8988T (cell line): Measurements from ENCODE around the gene SPINT4.
"Not testable (repeated sequence)": the region's sequence is repeated elsewhere in the genome, so short reads cannot be mapped to it uniquely, and the experiment has no call there.

Experiments
- DNase-seq: peaks from one replicate; pipeline ENCODE4 v3.0.0; 2011

SPINT4 gene

DNA sequence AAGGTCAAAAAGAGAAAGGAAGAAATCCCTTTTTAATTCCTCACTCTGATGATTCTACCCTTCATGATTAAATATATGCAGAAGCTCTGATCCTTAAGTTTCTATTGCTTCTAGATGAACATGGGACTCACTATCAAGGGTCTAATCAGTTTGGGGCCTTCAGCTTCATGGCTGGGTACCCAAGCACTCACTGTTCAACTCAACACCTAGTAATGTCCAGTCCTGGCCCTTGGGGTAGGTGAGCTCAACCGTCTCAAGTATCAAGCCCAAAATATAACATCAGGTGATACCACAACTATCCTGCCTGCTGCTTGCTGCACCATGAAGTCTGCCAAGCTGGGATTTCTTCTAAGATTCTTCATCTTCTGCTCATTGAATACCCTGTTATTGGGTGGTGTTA lies at the start of gene SPINT4:
TSS of gene SPINT4 (plus strand) at position 301 of the 400 bp plus-strand sequence. CDS start at position 322, 21 bp downstream.
- no peak for DNase-seq

DNA sequence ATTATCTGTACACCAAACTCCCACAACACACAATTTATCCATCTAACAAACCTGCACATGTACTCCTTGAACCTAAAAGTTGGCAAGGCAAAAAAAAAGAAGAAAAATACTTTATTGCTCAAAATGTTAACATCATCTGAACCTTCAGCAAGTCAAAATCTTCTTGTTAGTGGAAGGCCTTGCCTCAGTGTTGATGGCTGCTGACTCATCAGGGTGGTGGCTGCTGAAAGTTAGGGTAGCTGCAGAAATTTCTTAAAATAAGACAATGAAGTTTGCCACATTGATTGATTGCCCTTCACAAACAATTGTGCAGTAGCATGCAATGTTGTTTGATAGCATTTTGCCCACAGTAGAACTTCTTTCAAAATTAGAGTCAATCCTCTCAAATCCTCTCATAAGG lies 49.4 kb upstream of the SPINT4 start:
- DNase-seq = no peak

DNA sequence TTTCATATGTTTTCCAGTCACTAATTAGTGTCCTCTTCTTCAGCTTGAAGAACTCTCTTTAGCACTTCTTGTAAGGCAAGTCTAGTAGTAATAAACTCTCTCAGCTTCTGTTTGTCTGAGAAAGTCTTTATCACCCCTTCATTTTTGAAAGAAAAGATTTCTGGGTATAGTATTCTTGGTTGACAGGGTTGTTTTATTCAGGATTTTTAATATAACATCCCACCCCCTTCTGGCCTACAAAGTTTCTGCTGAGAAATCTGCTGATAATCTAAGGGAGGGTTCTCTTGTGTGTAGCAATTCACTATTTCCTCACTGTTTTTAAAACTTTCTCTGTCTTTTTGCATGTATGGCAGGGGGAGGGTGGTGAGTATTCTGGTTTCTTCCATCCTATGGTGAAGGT lies 42.5 kb upstream of the SPINT4 start:
- DNase-seq = no peak

DNA sequence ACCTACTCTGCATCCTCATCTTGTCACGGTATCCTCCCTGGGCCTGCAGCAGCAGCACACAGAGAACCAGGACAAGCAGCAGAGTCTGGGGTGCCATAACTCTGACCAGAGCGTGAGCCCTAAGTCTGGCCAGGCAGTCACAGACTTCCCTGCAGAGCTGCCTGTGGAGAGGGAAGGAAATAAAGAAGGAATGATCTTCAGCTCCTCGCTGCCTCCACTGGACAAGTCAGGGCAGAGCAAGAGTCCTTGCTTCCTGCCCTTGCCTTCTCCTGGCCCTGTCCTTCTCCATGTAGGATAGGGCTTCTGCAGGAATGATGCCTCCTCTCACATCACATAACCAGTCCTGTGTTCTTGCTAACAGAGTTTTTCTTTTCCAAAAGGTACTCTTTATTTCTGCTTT lies 36.3 kb upstream of the SPINT4 start:
- no peak for DNase-seq

DNA sequence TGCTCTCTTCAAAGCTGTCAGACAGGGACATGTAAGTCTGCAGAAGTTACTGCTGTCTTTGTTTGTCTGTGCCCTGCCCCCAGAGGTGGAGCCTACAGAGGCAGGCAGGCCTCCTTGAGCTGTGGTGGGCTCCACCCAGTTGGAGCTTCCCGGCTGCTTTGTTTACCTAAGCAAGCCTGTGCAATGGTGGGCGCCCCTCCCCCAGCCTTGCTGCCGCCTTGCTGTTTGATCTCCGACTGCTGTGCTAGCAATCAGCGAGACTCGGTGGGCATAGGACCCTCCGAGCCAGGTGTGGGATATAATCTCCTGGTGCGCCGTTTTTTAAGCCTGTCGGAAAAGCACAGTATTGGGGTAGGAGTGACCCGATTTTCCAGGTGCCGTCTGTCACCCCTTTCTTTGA lies 28.8 kb upstream of the SPINT4 start:
- DNase-seq = not testable (repeated sequence)

DNA sequence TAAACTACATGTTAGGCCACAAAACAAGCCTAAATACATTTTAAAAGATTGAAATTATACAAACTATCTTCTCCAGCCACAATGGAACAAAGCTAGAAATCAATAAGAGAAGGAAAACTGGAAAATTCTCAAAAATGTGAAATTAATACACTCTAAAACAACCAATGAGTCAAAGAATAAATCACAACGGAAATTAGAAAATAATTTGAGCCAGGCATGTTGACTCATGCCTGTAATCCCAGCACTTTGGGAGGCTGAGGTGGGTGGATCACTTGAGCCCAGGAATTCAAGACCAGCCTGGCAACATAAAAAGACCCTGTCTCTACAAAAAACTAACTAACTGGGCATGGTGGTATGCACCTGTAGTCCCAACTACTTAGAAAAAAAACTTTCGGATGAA lies 26.7 kb upstream of the SPINT4 start:
- no peak for DNase-seq

DNA sequence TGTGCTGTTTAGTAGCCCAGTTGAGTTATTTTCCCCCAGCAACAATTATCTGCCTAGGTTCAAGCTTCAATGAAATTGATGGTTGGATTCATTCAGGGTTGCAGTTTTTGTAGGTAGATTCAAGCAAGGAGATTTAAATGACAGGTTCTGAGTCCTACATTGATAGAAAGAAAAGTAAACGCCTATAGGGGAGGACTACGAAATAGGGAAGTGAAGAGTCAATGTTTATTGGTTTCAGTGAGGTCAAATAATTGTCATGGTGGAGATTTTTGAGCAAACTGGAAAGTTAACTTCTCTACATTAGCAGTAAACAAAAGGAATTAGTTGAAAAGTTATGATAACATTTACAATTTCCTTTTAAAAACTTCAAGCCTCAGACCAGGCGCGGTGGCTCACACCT lies 21.0 kb upstream of the SPINT4 start:
- no peak for DNase-seq

DNA sequence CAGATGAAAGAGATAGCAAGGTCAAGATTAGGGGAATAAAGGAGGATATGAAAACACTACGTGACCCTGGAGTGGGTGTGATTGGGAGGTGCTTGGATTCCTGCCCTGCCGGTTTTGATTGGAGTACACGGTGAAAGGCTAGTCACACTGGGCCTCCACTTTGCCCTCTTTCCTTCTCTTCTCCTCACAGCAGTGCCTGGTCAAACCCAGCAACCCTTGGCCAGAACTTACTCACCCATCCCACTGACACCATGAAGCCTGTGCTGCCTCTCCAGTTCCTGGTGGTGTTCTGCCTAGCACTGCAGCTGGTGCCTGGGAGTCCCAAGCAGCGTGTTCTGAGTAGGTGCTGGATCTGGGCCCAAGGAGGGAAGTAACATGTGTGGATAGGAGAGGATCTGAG lies 20.3 kb upstream of the SPINT4 start, which contains the start of gene WFDC13:
TSS of gene WFDC13 (plus strand) at position 166 of the 400 bp plus-strand sequence. CDS start at position 252, 86 bp downstream.
- no peak for DNase-seq

DNA sequence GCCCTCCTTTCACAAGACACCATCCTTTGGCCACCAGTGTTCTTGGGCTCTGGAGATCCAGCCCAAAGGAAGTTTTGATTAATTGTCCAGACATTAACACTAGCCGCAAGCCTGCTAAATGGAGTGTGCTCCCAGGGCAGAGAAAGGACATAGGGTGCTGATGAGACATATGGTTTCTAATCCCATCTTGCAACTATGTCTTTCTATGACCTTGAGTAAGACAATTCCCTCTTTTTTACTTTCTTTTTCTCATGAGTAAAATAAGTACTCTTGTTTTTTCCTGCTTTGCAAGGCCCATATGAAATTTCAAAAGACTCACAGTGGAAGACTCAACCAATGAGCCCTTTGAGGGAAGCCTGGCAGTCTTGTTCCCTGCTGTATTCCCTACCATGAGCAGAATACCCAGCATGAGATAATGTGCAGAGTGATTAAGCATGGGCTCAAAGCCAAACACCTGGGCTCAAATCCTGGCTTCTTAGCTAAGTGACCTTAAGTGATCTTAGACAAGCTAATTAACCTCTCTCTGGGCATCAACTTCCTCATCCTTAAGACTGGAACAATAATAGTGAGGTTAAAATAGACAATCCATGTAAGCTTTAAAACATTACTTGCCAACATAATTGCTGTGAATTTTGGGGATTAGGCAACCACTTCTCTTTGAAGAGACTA lies 17.0 kb upstream of the SPINT4 start, which contains the start of gene WFDC10B:
TSS of gene WFDC10B (minus strand) at position 51 of the 669 bp plus-strand sequence. CDS start 19,027 bp downstream, outside the sequence.
- no peak for DNase-seq

DNA sequence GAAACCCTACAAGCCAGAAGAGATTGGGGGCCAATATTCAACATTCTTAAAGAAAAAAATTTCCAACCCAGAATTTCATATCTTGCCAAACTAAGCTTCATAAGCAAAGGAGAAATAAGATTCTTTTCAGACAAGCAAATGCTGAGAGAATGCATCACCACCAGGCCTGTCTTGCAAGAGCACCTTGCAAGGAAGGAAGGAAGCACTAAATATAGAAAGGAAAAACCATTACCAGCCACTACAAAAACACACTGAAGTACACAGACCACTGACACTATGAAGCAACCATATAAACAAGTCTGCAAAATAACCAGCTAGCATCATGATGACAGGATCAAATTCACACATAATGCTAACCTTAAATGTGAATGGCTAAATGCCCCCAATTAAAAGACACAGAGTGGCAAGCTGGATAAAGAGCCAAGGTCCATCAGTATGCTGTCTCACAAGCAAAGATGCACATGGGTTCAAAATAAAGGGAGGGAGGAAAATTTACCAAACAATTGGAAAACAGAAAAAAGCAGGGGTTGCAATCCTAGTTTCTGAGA lies 5.9 kb upstream of the SPINT4 start:
- not testable (repeated sequence) for DNase-seq

DNA sequence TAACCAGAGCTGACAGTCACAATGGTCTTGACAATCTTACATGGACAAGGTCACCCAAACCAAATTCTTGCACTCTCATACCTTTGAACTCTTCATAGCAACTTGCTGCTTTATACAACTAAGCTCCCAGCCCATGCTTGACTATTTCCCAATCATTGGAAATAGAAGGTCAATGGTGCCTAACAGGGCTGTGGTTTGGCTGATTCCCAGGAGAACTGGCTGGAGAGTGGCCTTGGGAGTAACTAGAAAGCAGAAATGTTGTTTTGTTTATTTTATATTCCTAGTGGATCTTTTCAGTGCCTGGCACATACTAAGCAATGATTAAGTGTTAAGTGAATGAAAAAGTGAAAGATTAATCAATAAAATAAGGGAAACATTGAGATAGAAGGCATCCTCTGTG lies 3.0 kb downstream of the SPINT4 start:
- no peak for DNase-seq

DNA sequence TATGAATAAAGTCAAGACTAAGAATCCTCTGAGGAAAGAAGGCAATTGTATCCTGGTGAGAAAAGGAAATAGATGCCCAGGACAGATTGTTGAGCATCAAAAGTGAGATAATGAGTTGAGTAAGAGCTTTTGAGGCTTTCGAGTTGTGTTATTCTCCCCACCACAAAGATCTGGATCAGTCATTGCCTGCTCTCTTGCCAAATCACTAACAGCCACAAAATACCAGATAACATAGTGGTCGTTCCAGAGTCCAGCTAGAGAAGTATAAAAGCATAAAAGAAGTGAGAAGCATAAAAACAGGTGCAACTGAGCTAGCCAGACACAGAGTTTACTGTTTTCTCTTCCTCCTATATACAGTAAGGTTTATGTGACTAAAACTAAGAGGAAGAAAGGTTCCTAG lies 4.9 kb downstream of the SPINT4 start:
- no peak for DNase-seq

DNA sequence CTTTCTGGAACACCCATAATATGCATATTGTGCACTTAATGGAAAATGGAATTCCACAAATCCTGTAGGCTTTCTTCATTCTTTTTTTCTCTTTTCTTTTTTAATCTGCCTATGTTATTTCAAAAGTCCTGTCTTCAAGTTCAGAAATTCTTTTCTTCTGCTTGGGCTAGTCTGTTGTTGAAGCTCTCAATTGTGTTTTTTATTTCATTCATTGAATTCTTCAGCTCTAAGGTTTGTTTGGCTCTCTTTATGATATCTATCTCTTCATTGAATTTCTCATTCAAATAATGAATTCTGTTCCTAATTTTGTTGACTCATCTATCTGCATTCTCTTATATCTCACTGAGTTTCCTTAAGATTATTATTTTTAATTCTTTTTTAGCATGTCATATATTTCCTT lies 10.1 kb downstream of the SPINT4 start:
- DNase-seq = no peak

DNA sequence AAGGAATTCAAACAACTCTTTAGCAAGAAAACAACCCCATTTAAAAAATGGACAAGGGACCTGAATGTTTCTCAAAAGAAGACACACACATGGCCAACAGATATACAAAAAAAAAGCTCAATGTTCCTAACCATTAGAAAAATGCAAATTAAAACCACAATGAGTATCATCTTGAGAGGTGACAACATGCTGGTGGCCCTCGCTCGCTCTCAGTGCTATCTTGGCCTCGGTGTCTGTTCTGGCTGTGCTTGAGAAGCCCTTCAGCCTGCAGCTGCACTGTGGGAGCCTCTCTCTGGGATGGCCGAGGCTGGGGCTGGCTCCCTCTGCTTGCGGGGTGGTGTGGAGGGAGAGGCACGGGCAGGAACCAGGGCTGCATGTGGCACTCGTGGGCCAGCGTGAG lies 13.4 kb downstream of the SPINT4 start:
- DNase-seq = no peak

DNA sequence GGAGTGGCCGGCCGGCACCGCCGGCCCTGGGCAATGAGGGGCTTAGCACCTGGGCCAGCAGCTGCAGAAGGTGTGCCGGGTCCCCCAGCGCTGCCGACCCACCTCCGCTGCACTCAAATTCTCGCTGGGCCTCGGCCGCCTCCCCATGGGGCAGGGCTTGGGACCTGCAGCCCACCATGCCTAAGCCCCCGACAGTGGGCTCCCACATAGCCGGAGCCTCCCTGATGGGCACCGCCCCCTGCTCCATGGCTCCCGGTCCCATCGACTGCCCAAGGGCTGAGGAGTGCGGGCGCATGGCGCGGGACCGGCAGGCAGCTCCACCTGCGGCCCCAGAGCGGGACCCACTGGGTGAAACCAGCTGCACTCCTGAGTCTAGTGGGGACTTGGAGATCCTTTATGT lies 13.8 kb downstream of the SPINT4 start:
- no peak for DNase-seq

DNA sequence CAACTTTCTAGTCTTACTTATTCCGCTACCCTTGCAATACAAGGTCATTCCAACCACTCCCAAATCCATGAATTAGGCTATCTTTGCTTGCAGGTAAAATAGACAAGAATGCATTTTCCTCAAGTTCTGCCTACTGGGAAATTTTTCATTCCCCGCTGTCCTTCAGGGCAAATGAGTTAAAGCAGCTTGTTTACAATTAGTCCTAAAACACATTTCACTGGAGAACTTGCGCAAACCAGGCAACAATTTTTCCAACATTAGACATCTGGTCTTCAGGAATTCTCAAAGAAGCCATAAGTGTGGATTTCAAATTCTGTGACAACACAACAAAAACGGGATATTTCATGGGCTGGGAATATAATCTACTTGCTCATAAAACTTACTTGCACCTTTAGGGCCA lies 20.4 kb downstream of the SPINT4 start:
- no peak for DNase-seq

DNA sequence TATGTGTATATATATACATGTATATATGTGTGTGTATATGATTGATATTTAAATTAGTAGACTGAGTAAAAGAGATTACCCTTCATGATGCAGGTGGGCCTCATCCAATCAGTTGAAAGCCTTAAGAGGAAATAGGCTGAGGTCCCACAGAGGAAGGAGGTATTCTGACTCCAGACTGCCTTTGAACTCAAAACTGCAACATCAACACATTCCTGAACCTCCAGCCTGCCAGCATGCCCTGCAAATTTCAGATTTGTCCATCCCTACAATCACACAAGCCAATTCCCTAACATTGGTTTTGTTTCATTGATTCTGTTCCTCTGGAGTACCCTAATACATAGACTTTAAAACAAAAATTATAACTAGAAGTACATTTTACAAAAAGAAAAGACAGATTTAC lies 22.9 kb downstream of the SPINT4 start:
- no peak for DNase-seq

DNA sequence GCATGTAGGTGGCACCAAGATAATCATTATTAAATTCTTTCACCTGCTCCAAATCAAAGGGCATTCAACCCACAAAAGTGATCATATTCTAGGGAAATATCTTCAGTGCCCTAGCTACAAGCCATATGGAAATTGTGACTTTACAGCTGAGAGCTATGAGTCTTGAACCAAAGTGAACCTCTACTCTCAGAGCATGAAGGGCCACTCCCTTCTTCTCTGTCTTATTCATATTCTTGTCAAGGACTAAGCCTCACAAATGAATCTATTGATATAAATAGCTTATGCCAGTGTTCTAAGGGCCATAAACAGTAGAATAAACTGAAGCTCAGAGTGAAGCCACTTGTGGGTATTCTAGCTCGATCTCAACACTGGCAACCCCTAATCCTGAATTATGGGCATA lies 29.6 kb downstream of the SPINT4 start:
- no peak for DNase-seq

DNA sequence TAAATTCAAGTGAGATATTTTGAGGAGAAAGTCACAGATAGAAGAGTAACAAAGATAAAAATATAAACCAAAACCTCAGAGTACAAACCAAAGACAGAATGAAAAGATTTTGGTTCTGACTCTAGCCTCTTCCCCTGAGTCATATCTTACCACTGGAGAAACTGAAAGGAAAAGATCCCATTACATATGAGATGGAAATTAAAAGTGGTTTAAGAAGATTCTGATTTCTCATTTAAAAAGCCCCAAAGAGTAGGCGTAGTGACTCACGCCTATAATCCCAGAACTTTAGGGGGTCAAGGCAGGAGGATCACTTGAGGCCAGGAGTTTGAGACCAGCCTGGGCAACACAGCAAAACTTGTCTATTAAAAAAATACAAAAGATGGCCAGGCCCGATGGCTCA lies 30.6 kb downstream of the SPINT4 start:
- DNase-seq = no peak

DNA sequence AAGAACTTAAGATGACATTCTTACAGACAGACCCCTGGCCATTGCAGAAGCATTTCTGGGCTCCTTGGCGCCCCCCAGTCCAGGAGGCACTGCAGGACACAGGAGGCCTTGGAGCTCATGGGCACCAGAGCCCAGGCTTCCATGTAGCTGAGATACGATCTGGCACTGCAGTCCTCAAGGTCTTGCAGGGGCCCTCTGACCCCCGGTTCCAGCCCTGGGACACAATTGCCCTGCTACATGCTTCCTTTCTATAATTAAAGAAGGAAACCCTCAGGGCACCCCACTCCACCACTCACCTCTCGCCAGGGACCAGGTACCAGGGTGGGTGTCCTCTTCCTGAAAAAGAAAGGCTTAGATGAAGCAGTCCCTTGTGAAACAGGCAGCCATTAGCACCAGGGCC lies 35.9 kb downstream of the SPINT4 start:
- no peak for DNase-seq

DNA sequence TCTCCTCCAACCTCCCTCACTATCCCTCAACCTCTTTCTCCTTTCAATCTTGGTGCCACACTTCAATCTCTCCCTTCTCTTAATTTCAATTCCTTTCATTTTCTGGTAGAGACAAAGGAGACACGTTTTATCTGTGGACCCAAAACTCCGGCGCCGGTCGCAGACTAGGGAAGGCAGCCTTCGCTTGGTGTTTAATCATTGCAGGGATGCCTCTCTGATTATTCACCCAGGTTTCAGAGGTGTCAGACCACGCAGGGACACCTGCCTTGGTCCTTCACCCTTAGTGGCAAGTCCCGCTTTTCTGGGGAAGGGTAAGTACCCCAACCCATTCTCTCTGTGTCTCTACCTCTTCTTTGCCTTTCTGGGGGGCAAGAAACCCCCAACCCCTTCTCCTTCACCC lies 37.8 kb downstream of the SPINT4 start:
- DNase-seq = not testable (repeated sequence)

DNA sequence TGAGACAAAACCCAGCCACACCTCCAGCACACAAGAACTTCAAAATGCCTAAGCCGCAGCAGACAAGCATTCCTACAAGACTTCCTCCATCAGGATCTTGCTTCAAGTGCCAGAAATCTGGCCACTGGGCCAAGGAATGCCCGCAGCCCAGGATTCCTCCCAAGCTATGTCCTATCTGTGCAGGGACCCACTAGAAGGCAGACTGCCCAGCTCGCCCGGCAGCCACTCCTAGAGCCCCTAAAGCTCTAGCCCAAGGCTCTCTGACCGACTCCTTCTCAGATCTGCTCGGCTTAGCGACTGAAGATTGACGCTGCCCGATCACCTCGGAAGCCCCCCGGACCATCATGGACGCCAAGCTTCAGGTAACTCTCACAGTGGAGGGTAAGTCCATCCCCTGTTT lies 39.8 kb downstream of the SPINT4 start:
- not testable (repeated sequence) for DNase-seq

DNA sequence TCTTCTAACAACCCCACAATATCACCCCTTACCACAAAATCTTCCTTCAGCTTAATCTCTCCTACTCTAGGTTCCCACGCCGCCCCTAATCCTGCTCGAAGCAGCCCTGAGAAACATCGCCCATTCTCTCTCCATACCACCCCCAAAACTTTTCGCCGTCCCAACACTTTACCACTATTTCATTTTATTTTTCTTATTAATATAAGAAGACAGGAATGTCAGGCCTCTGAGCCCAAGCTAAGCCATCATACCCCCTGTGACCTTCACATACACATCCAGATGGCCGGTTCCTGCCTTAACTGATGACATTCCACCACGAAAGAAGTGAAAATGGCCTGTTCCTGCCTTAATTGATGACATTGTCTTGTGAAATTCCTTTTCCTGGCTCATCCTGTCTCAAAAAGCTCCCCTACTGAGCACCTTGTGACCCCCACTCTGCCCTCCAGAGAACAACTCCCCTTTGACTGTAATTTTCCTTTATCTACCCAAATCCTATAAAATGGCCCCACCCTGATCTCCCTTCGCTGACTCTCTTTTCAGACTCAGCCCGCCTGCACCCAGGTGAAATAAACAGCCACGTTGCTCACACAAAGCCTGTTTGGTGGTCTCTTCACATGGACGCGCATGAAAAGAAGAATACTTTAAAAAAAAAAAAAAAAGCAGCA lies 42.6 kb downstream of the SPINT4 start:
- DNase-seq = not testable (repeated sequence)

DNA sequence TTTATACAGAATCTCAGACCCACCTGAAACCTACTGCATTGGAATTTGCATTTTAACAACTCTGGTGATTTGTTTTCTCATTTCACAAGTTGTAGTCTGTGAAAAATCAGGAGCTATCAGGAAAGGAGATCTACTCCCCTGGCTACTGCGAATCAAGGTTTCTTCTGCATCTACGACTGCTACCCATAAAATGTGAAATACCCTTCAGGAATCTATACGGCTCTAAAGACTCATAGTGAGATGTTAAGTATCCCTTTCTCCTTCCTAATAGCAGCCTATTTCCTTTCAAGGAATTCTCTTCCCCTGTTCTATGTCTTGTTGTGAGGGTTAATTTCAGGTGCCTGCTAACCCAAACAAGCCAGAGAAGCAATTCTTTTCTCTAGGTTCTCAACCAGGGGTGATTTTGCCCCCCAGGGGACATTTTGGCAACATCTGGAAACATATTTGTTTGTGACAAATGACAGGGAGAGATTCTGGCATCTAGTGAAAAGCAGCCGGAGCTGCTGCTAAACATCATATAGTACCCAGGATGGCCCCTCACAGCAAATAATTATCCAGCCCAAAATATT lies 43.2 kb downstream of the SPINT4 start:
- no peak for DNase-seq
